Esophagus squamous epithelium (tissue), 4 donors: ENCODE results near the gene FBXL15.
"Not testable (repeated sequence)": the region's sequence is repeated elsewhere in the genome, so short reads cannot be mapped to it uniquely, and the experiment has no call there.

Source experiments
- CTCF ChIP-seq, 6 experiments: fragments of 450-650 bp in 4 of 6; fragments of 200-600 bp in 2 of 6; sonication (generic) in 2 of 6; IDR thresholded peaks; one replicate each; pipeline ENCODE4 v1.5.1; 2016 to 2019; ENCODE audit warnings: antibody characterized with exemption in 6 of 6, mild to moderate bottlenecking in 4 of 6, moderate library complexity in 4 of 6
- POLR2A ChIP-seq, 4 donors: fragments of 450-650 bp; IDR thresholded peaks; one replicate each; pipeline ENCODE4 v1.6.1; 2017; ENCODE audit warnings: antibody characterized with exemption in 4 of 4, mild to moderate bottlenecking in 4 of 4, moderate library complexity in 3 of 4

- TF ChIP-seq CTCF, POLR2A (IDR thresholded peaks at IDR 0.05): not testable (repeated sequence)
Measured at GRCh38 chr10:102454662-102455487, 34.2 kb downstream of the FBXL15 start.
